Body of pancreas (tissue), 4 donors: ENCODE results near the gene ENDOU. TPM values are rescaled to one million over a fixed set of nuclear protein-coding genes. Genes with fewer than 3 reads are reported as not detected.

ENCODE experiments used
- ATAC-seq: fragments of 150-250 bp; one replicate; pipeline ENCODE4 v1.9.1; 2016
- DNase-seq, 4 donors: peaks; one replicate each; pipeline ENCODE4 v3.0.0-alpha.2; 2019
- H3K27ac ChIP-seq, 4 donors: fragments of 200-600 bp; sonication (generic); 1 replicate in 3 of 4; 2 replicates in 1 of 4; pipeline versions ENCODE4 v1.5.1 to v1.6.1; 2016 to 2019; ENCODE audit warnings: mild to moderate bottlenecking in 1 of 4, mixed read lengths in 1 of 4, moderate library complexity in 1 of 4
- H3K27me3 ChIP-seq, 2 donors: fragments of 200-600 bp; sonication (generic); one replicate each; pipeline ENCODE4 v1.6.0; 2016; ENCODE audit warnings: mild to moderate bottlenecking in 1 of 2
- H3K36me3 ChIP-seq, 2 donors: fragments of 200-600 bp; sonication (generic); replicated peaks in 1 of 2; 2 replicates each; pipeline ENCODE4 v1.5.1; 2016; ENCODE audit warnings: low read depth in 2 of 2; ENCODE audit not compliant: insufficient read depth in 1 of 2
- H3K4me1 ChIP-seq: fragments of 200-600 bp; sonication (generic); one replicate; pipeline ENCODE4 v1.6.0; 2016
- H3K4me3 ChIP-seq, 2 donors: fragments of 200-600 bp; sonication (generic); 1 replicate in 1 of 2; 2 replicates in 1 of 2; pipeline ENCODE4 v1.5.1; 2016 to 2019
- H3K9me3 ChIP-seq, 3 donors: fragments of 200-600 bp; sonication (generic); 1 replicate in 2 of 3; 2 replicates in 1 of 3; pipeline ENCODE4 v1.5.1; 2016
- CTCF ChIP-seq, 7 experiments: fragments of 450-650 bp in 4 of 7; fragments of 200-600 bp in 3 of 7; sonication (generic) in 3 of 7; IDR thresholded peaks; one replicate each; pipeline ENCODE4 v1.5.1; 2016 to 2019; ENCODE audit warnings: antibody characterized with exemption in 7 of 7
- POLR2A ChIP-seq, 3 donors: fragments of 450-650 bp; IDR thresholded peaks; one replicate each; pipeline ENCODE4 v1.6.1; 2016; ENCODE audit warnings: antibody characterized with exemption in 3 of 3, mild to moderate bottlenecking in 2 of 3
- WGBS, 2 donors: methylation state at CpG; one replicate each; pipeline ENCODE4 v1.1.5; 2017; 5-methylcytosine and 5-hydroxymethylcytosine counted together
- intact Hi-C: fragments of 100-400 bp; cut with DNase I; formaldehyde crosslinking; loops from one replicate; pipeline ENCODE4 v1.15.1; 2023
- total RNA-seq, 2 donors: library from RNA; depleted of rRNA; stranded (reverse); fragments of >200 nt; gene quantifications; one replicate each; pipeline ENCODE4 v1.1.0, GENCODE V29; 2016

Gene ENDOU
- total RNA-seq, 2 donors from 2014 or later = not detected

- peaks cover 41% of the 10 kb centered on the region for H3K4me1 ChIP-seq
- 8% methylated on average over 17 of the region's 17 CpGs for WGBS, 2 donors
- intact Hi-C loops = no loop called here
These were observed 47.4 kb upstream of the ENDOU start for GRCh38 chr12:47772738-47773061.

GRCh38 chr12:47772094-47772660 is 46.9 kb upstream of the ENDOU start:
- H3K4me1 ChIP-seq = peaks cover 40% of the 10 kb centered on the region

More at GRCh38 chr12:47772738-47773061, 47.4 kb upstream of the ENDOU start:
- no peaks in the 10 kb centered on the region for H3K27me3 ChIP-seq
- H3K27ac ChIP-seq = peak overlapping the region in 3 of 4 donors; percentile 86 to 92 (median 92)
- DNase-seq = no peak
- ATAC-seq = no peak
- no peaks in the 10 kb centered on the region for H3K9me3 ChIP-seq
- no peak overlapping the region for H3K4me3 ChIP-seq
- H3K36me3 ChIP-seq = no peaks in the 10 kb centered on the region
- peak in 2 of 3 donors; percentile 39 to 67 for TF ChIP-seq POLR2A (IDR thresholded peaks at IDR 0.05)
- TF ChIP-seq CTCF (IDR thresholded peaks at IDR 0.05) = peak in 2 of 7 experiments; percentile 34 to 41

GRCh38 chr12:47771304-47771703 is 46.0 kb upstream of the ENDOU start:
- intact Hi-C loops = no loop called here
- Histone ChIP-seq H3K4me3 (no peak overlapping the region), H3K4me1 (peaks cover 32% of the 10 kb centered on the region), H3K27me3 (no peaks in the 10 kb centered on the region), H3K36me3 (no peaks in the 10 kb centered on the region), H3K9me3 (no peaks in the 10 kb centered on the region), H3K27ac (no peak overlapping the region)
- 76 to 79% methylated on average over 6 of the region's 6 CpGs for WGBS, 2 donors
- no peak for TF ChIP-seq CTCF (IDR thresholded peaks at IDR 0.05)
- ATAC-seq (no peak), DNase-seq (no peak)

More at GRCh38 chr12:47772094-47772660, 46.9 kb upstream of the ENDOU start:
- H3K4me3 ChIP-seq = no peak overlapping the region
- peak overlapping the region in 3 of 4 donors; percentile 86 to 92 (median 92) for H3K27ac ChIP-seq
- H3K9me3 ChIP-seq = no peaks in the 10 kb centered on the region
- no peaks in the 10 kb centered on the region for H3K36me3 ChIP-seq
- TF ChIP-seq CTCF (IDR thresholded peaks at IDR 0.05) = no peak
- WGBS, 2 donors = 77 to 80% methylated on average over 13 of the region's 13 CpGs
- no peaks in the 10 kb centered on the region for H3K27me3 ChIP-seq
- DNase-seq (no peak), ATAC-seq (no peak)
- intact Hi-C loops = no loop called here

- peaks cover 23% of the 10 kb centered on the region for H3K4me1 ChIP-seq
- no peak overlapping the region for H3K27ac ChIP-seq
- TF ChIP-seq POLR2A (IDR thresholded peaks at IDR 0.05) (no peak), CTCF (IDR thresholded peaks at IDR 0.05) (no peak)
- H3K9me3 ChIP-seq = no peaks in the 10 kb centered on the region
- intact Hi-C loops = no loop called here
- 78 to 86% methylated on average over 3 of the region's 3 CpGs for WGBS, 2 donors
- H3K27me3 ChIP-seq = no peaks in the 10 kb centered on the region
- no peak overlapping the region for H3K4me3 ChIP-seq
- ATAC-seq = no peak
- DNase-seq = no peak
- no peaks in the 10 kb centered on the region for H3K36me3 ChIP-seq
These were observed 44.9 kb upstream of the ENDOU start for GRCh38 chr12:47770086-47770726.
